Sigmoid colon (tissue), 7 donors: ENCODE measurements around the gene PPIL6. TPM values are rescaled to one million over a fixed set of nuclear protein-coding genes. Genes with fewer than 3 reads are reported as not detected.

ENCODE experiments used
- DNase-seq: peaks from one replicate; pipeline ENCODE4 v3.0.0-alpha.2; 2019
- H3K27ac ChIP-seq, 4 donors: fragments of 200-600 bp; sonication (generic); one replicate each; pipeline ENCODE4 v1.5.1; 2016 to 2019; ENCODE audit warnings: mild to moderate bottlenecking in 1 of 4
- H3K27me3 ChIP-seq, 3 donors: fragments of 200-600 bp; sonication (generic); one replicate each; pipeline ENCODE4 v1.5.1; 2019; ENCODE audit warnings: mild to moderate bottlenecking in 1 of 3
- H3K36me3 ChIP-seq, 4 donors: fragments of 200-600 bp; sonication (generic); one replicate each; pipeline ENCODE4 v1.5.1; 2016 to 2019
- H3K4me1 ChIP-seq, 4 donors: fragments of 200-600 bp; sonication (generic); one replicate each; pipeline ENCODE4 v1.5.1; 2017 to 2019
- H3K4me3 ChIP-seq, 4 donors: fragments of 200-600 bp; sonication (generic); one replicate each; pipeline ENCODE4 v1.5.1; 2017 to 2019; ENCODE audit warnings: mild to moderate bottlenecking in 2 of 4, moderate library complexity in 1 of 4
- H3K9me3 ChIP-seq, 4 donors: fragments of 200-600 bp in 3 of 4; sonication (generic) in 3 of 4; one replicate each; pipeline versions ENCODE4 v1.5.1 to v1.6.1; 2013 to 2019
- EP300 ChIP-seq, 4 donors: sonication (generic); formaldehyde crosslinking; IDR thresholded peaks; one replicate each; pipeline ENCODE4 v1.6.1; 2017; ENCODE audit warnings: antibody characterized with exemption in 4 of 4
- POLR2A ChIP-seq, 2 donors: fragments of 450-650 bp; IDR thresholded peaks; one replicate each; pipeline ENCODE4 v1.6.1; 2016; ENCODE audit warnings: antibody characterized with exemption in 2 of 2, mild to moderate bottlenecking in 2 of 2, moderate library complexity in 2 of 2
- POLR2AphosphoS5 ChIP-seq, 4 donors: sonication (generic); formaldehyde crosslinking; IDR thresholded peaks; one replicate each; pipeline ENCODE4 v1.6.1; 2017; ENCODE audit warnings: antibody characterized with exemption in 4 of 4
- WGBS, 2 donors: extraction: QIAGEN DNeasy Blood & Tissue Kit; methylation state at CpG; one replicate each; pipeline ENCODE4 v1.1.7; 2013; 5-methylcytosine and 5-hydroxymethylcytosine counted together
- intact Hi-C: fragments of 100-400 bp; cut with DNase I; formaldehyde crosslinking; loops from one replicate; pipeline ENCODE4 v1.15.1; 2023
- polyA plus RNA-seq, 3 donors: library from polyadenylated mRNA; stranded (reverse); fragments of 200-250 nt; gene quantifications; one replicate each; pipeline ENCODE4 v1.2.3, GENCODE V29; 2013
- total RNA-seq, 4 donors: library from RNA; depleted of rRNA; stranded (reverse); fragments of >200 nt; gene quantifications; one replicate each; pipeline ENCODE4 v1.1.0, GENCODE V29; 2016
- TF ChIP-seq, protein P1 (sequence below), 4 experiments: fragments of 450-650 bp in 3 of 4; fragments of 200-600 bp in 1 of 4; IDR thresholded peaks; one replicate each; pipeline ENCODE4 v1.5.1; 2016 to 2019; ENCODE audit warnings: antibody characterized with exemption in 4 of 4, mild to moderate bottlenecking in 3 of 4, moderate library complexity in 2 of 4
- donor health status: healthy with polysubstance abuse.
- donor health status: Bipolar disorder and iron deficiency.
- donor health status: healthy.

The PPIL6 gene
- total and polyA plus RNA-seq, 7 donors: 0.44 to 10.2 (median 1.4) TPM

DNA sequence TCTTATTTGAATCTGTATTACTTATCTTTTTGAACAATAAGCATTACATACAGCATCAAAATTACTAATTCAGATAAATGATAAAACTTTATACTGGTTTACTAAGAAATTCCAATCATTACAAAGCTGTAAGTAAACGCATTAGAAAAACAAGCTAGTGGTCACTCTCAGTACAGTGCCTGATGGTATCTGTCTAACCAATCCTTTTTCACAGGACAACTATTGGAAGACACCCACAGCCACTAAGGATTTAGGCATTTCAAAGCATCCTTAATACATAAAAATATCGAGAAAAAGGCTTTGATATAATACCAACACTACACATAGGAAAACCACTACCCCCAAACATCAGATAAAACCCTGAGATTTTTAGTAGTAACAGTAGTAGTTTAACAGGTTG lies 60.7 kb downstream of the PPIL6 start:
- Histone ChIP-seq H3K27ac (peak overlapping the region in 3 of 4 donors; percentile 93 to 100 (median 99)), H3K4me3 (peak overlapping the region in 3 of 4 donors; percentile 70 to 99 (median 91)), H3K9me3 (no peaks in the 10 kb centered on the region), H3K4me1 (peaks cover 0 to 42% (median 30%) of the 10 kb centered on the region in 4 donors), H3K27me3 (no peaks in the 10 kb centered on the region), H3K36me3 (peaks cover 5 to 35% (median 22%) of the 10 kb centered on the region in 4 donors)
- no peak for DNase-seq
- TF ChIP-seq POLR2A (IDR thresholded peaks at IDR 0.05) (no peak), EP300 (IDR thresholded peaks at IDR 0.05) (no peak), POLR2AphosphoS5 (IDR thresholded peaks at IDR 0.05) (no peak)
- TF ChIP-seq, protein P1, sequence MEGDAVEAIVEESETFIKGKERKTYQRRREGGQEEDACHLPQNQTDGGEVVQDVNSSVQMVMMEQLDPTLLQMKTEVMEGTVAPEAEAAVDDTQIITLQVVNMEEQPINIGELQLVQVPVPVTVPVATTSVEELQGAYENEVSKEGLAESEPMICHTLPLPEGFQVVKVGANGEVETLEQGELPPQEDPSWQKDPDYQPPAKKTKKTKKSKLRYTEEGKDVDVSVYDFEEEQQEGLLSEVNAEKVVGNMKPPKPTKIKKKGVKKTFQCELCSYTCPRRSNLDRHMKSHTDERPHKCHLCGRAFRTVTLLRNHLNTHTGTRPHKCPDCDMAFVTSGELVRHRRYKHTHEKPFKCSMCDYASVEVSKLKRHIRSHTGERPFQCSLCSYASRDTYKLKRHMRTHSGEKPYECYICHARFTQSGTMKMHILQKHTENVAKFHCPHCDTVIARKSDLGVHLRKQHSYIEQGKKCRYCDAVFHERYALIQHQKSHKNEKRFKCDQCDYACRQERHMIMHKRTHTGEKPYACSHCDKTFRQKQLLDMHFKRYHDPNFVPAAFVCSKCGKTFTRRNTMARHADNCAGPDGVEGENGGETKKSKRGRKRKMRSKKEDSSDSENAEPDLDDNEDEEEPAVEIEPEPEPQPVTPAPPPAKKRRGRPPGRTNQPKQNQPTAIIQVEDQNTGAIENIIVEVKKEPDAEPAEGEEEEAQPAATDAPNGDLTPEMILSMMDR (IDR thresholded peaks at IDR 0.05): no peak
- intact Hi-C loops: loop anchor here (5.0 to 10.0 kb wide), 4 partner anchors 127 to 1885 kb away; partner anchors contain the start of genes SESN1 and SOBP
- WGBS, 2 donors: 7 to 11% methylated on average over 2 of the region's 2 CpGs

DNA sequence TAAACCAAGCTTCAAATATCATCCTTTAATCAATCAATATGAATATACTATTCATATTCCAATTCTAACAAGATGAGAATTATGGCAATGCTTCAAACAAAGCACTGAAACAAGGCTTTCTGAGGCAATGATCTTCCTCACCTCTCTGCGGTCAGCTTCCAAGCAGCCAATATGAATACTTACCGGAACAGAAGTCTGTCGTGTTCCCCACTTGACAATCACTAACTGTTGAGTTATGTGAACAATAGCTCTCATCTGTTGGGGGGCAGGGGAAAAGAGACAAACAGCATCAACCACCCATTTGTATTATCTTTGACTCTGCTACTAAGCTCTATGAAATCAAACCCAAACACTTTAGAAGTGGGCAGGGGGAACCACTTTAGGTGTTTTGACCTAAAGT lies 62.7 kb downstream of the PPIL6 start:
- Histone ChIP-seq H3K4me3 (no peak overlapping the region), H3K9me3 (no peaks in the 10 kb centered on the region), H3K4me1 (peaks cover 0 to 37% (median 22%) of the 10 kb centered on the region in 4 donors), H3K27me3 (no peaks in the 10 kb centered on the region), H3K36me3 (peaks cover 15 to 55% (median 39%) of the 10 kb centered on the region in 4 donors), H3K27ac (no peak overlapping the region)
- 81 to 87% methylated on average over 3 of the region's 3 CpGs for WGBS, 2 donors
- intact Hi-C loops: no loop called here
- TF ChIP-seq, protein P1 (IDR thresholded peaks at IDR 0.05): no peak
- no peak for TF ChIP-seq POLR2A (IDR thresholded peaks at IDR 0.05)
- TF ChIP-seq EP300 (IDR thresholded peaks at IDR 0.05): no peak
- no peak for TF ChIP-seq POLR2AphosphoS5 (IDR thresholded peaks at IDR 0.05)
- DNase-seq: no peak

GRCh38 chr6:109374326-109374892 lies 66.0 kb downstream of the PPIL6 start:
- intact Hi-C loops: no loop called here
- WGBS, 2 donors: 74 to 91% methylated on average over 4 of the region's 4 CpGs
- no peaks in the 10 kb centered on the region for H3K27me3 ChIP-seq
- no peak overlapping the region for H3K27ac ChIP-seq
- TF ChIP-seq, protein P1 (IDR thresholded peaks at IDR 0.05): no peak
- no peak for TF ChIP-seq POLR2A (IDR thresholded peaks at IDR 0.05)
- no peak for DNase-seq
- H3K4me1 ChIP-seq: peaks cover 0 to 25% (median 14%) of the 10 kb centered on the region in 4 donors
- peaks cover 15 to 75% (median 39%) of the 10 kb centered on the region in 4 donors for H3K36me3 ChIP-seq
- H3K4me3 ChIP-seq: no peak overlapping the region
- H3K9me3 ChIP-seq: no peaks in the 10 kb centered on the region

- H3K4me3 ChIP-seq: no peak overlapping the region
- peaks cover 0 to 18% (median 8%) of the 10 kb centered on the region in 4 donors for H3K4me1 ChIP-seq
- no peak for DNase-seq
- intact Hi-C loops: no loop called here
- H3K9me3 ChIP-seq: no peaks in the 10 kb centered on the region
- no peaks in the 10 kb centered on the region for H3K27me3 ChIP-seq
- 81 to 90% methylated on average over 4 of the region's 4 CpGs for WGBS, 2 donors
- no peak overlapping the region for H3K27ac ChIP-seq
- peaks cover 15 to 79% (median 40%) of the 10 kb centered on the region in 4 donors for H3K36me3 ChIP-seq
- TF ChIP-seq EP300 (IDR thresholded peaks at IDR 0.05) (no peak), POLR2AphosphoS5 (IDR thresholded peaks at IDR 0.05) (no peak), POLR2A (IDR thresholded peaks at IDR 0.05) (no peak)
- TF ChIP-seq, protein P1 (IDR thresholded peaks at IDR 0.05): no peak
Observed at GRCh38 chr6:109373762-109374161, 66.7 kb downstream of the PPIL6 start.
